Body of pancreas (tissue), 4 donors: ENCODE data around the gene EYA2.

ENCODE experiments used
- CTCF ChIP-seq, 7 experiments: fragments of 450-650 bp in 4 of 7; fragments of 200-600 bp in 3 of 7; sonication (generic) in 3 of 7; IDR thresholded peaks; one replicate each; pipeline ENCODE4 v1.5.1; 2016 to 2019; ENCODE audit warnings: antibody characterized with exemption in 7 of 7
- POLR2A ChIP-seq, 3 donors: fragments of 450-650 bp; IDR thresholded peaks; one replicate each; pipeline ENCODE4 v1.6.1; 2016; ENCODE audit warnings: antibody characterized with exemption in 3 of 3, mild to moderate bottlenecking in 2 of 3

GRCh38 chr20:47095690-47096089, 201.0 kb downstream of the EYA2 start:
- TF ChIP-seq CTCF (IDR thresholded peaks at IDR 0.05) (no peak), POLR2A (IDR thresholded peaks at IDR 0.05) (no peak)
